A673 (cell line): ENCODE results near the gene IGF2R.

Experiments used
- CTCF ChIP-seq: fragments of 300-800, 200-600 bp; sonication (generic); conservative IDR thresholded peaks from 2 replicates; pipeline ENCODE4 v1.5.1; 2017; ENCODE audit warnings: low read depth, mild to moderate bottlenecking, antibody characterized with exemption, low read length, moderate library complexity, mixed read lengths
- EZH2 ChIP-seq: fragments of 200-600 bp; sonication (generic); IDR thresholded peaks from 2 replicates; pipeline ENCODE4 v1.6.1; 2017; ENCODE audit warnings: borderline replicate concordance, low read depth, mild to moderate bottlenecking, mixed read lengths, antibody characterized with exemption, low read length; ENCODE audit not compliant: poor library complexity, severe bottlenecking

- TF ChIP-seq CTCF (no peak), EZH2 (no peak)
These were observed 108.6 kb downstream of the IGF2R start for GRCh38 chr6:160077526-160077925.
